K562 (cell line): ENCODE results near the gene IGF2BP1. TPM values are rescaled to one million over a fixed set of nuclear protein-coding genes. Genes with fewer than 3 reads are reported as not detected.

Experiments used
- AFF4 ChIP-seq: sonication (generic); formaldehyde crosslinking; IDR thresholded peaks from 2 replicates; pipeline ENCODE4 v1.8.0; 2023; ENCODE audit warnings: mild to moderate bottlenecking, missing genetic modification reagents
- BRCA1 ChIP-seq, 2 experiments: fragments of 450-650 bp in 1 of 2; sonication (generic) in 1 of 2; formaldehyde crosslinking in 1 of 2; IDR thresholded peaks; 2 replicates each; pipeline versions ENCODE4 v1.5.0 to v1.6.1; 2017 to 2020; ENCODE audit warnings: mild to moderate bottlenecking in 1 of 2, missing genetic modification reagents in 1 of 2
- CEBPB ChIP-seq: fragments of 450-650 bp; IDR thresholded peaks from 2 replicates; pipeline ENCODE4 v1.6.1; 2016; ENCODE audit warnings: missing genetic modification characterization, missing compliant biosample characterization
- CXXC5 ChIP-seq: fragments of 250-450 bp; sonication (Bioruptor Pico); IDR thresholded peaks from 2 replicates; pipeline ENCODE4 v1.8.0; 2022; ENCODE audit warnings: inconsistent platforms, mild to moderate bottlenecking, moderate library complexity
- EGR1 ChIP-seq: fragments of 450-650 bp; conservative IDR thresholded peaks from 2 replicates; pipeline ENCODE4 v1.6.1; 2017; ENCODE audit warnings: mild to moderate bottlenecking
- GABPB2 ChIP-seq: fragments of 250-450 bp; sonication (Bioruptor Pico); conservative IDR thresholded peaks from 2 replicates; pipeline ENCODE4 v1.5.1; 2021; ENCODE audit warnings: mild to moderate bottlenecking
- JUN ChIP-seq, 2 experiments: sonication (generic) in 1 of 2; formaldehyde crosslinking in 1 of 2; IDR thresholded peaks; 2 replicates each; pipeline versions ENCODE4 v1.6.1 to v1.8.0; 2012 to 2022; ENCODE audit warnings: borderline replicate concordance in 2 of 2, mild to moderate bottlenecking in 2 of 2, improper control_type of control experiment in 1 of 2, low read depth in 1 of 2, low read length in 1 of 2, missing genetic modification reagents in 1 of 2
- KAT7 ChIP-seq: sonication (generic); formaldehyde crosslinking; IDR thresholded peaks from 2 replicates; pipeline ENCODE4 v1.8.0; 2022; ENCODE audit warnings: missing genetic modification reagents, mild to moderate bottlenecking, borderline replicate concordance
- L3MBTL2 ChIP-seq: fragments of 450-650 bp; IDR thresholded peaks from 2 replicates; pipeline ENCODE4 v1.6.1; 2016; ENCODE audit warnings: mild to moderate bottlenecking, moderate library complexity
- MBD2 ChIP-seq: sonication (generic); IDR thresholded peaks from 2 replicates; pipeline ENCODE4 v1.6.1; 2016; ENCODE audit warnings: low read depth, borderline replicate concordance
- MCM3 ChIP-seq: fragments of 450-650 bp; IDR thresholded peaks from 2 replicates; pipeline ENCODE4 v1.6.1; 2016
- NFIX ChIP-seq: fragments of 250-450 bp; sonication (Bioruptor Pico); IDR thresholded peaks from 2 replicates; pipeline ENCODE4 v1.4.0; 2020; ENCODE audit warnings: low read depth, mild to moderate bottlenecking, moderate library complexity
- THAP12 ChIP-seq: fragments of 250-450 bp; sonication (Bioruptor Pico); IDR thresholded peaks from 2 replicates; pipeline ENCODE4 v1.9.0; 2021; ENCODE audit warnings: mild to moderate bottlenecking, inconsistent platforms
- VEZF1 ChIP-seq: fragments of 200-800 bp; sonication (Bioruptor generic); IDR thresholded peaks from 2 replicates; pipeline ENCODE4 v1.6.1; 2017; ENCODE audit warnings: missing genetic modification characterization, missing compliant biosample characterization
- XRCC5 ChIP-seq: fragments of 200-400 bp; formaldehyde crosslinking; IDR thresholded peaks from 2 replicates; pipeline ENCODE4 v1.6.1; 2017; ENCODE audit warnings: low read depth, mild to moderate bottlenecking, low read length
- ZBTB49 ChIP-seq: sonication (generic); formaldehyde crosslinking; IDR thresholded peaks from 2 replicates; pipeline ENCODE4 v1.8.0; 2022; ENCODE audit warnings: missing genetic modification reagents, mild to moderate bottlenecking, borderline replicate concordance
- ZNF224 ChIP-seq: sonication (generic); formaldehyde crosslinking; IDR thresholded peaks from 2 replicates; pipeline ENCODE4 v1.8.0; 2022; ENCODE audit warnings: mild to moderate bottlenecking, missing genetic modification reagents
- polyA plus RNA-seq, 8 experiments: library from polyadenylated mRNA; depleted of rRNA in 4 of 8; stranded (reverse) in 5 of 8; unstranded in 3 of 8; fragments of >200 nt; fragmentation: Nextera tagmentation in 2 of 8; fragmentation: Illumina TruSeq in 1 of 8; extraction: Ambion mirVana in 2 of 8; extraction: Trizol in 1 of 8; gene quantifications; 2 replicates each; pipeline versions ENCODE4 v1.2.1 to v1.2.3, GENCODE V29; 2011 to 2014; ENCODE audit warnings: inconsistent platforms in 1 of 8, missing spikeins in 1 of 8
- total RNA-seq, 7 experiments: library from RNA; depleted of rRNA in 6 of 7; stranded (reverse); fragments of >200 nt in 6 of 7; fragmentation: Illumina TruSeq in 2 of 7; extraction: Trizol in 2 of 7; gene quantifications; 2 replicates each; pipeline versions ENCODE4 v1.2.1 to v1.2.3, GENCODE V29; 2011 to 2021; ENCODE audit warnings: low replicate concordance in 1 of 7

The IGF2BP1 gene
- total and polyA plus RNA-seq, 9 of the 15 experiments (the other 6 are each of a cell fraction or from before 2014, with no cell fraction given): 13.0 to 318 (median 53.6) TPM

GRCh38 chr17:48997103-48997826 is at the start of gene IGF2BP1 (continued):
- TF ChIP-seq VEZF1 (CRISPR knock-in tag) (peak; percentile 73), CEBPB (tag) (no peak), L3MBTL2 (no peak), NFIX (no peak), KAT7 (CRISPR knock-in tag) (0 out of 2 replicates have a peak, but pooled peaks have one; percentile 69), ZBTB49 (CRISPR knock-in tag) (no peak), JUN (IDR thresholded peaks at IDR 0.05; ENCODE audit: borderline replicate concordance, low read depth, low read length) (no peak), JUN (CRISPR knock-in tag; IDR thresholded peaks at IDR 0.05; ENCODE audit: borderline replicate concordance) (no peak), AFF4 (CRISPR knock-in tag) (peak; percentile 32; the same call in 1 of the 2 replicates), CXXC5 (CRISPR knock-in tag) (peak; percentile 48; the same call in 1 of the 2 replicates), MBD2 (peak; percentile 50; the same call in 1 of the 2 replicates), ZNF224 (CRISPR knock-in tag) (no peak), XRCC5 (peak; percentile 14; the same call in 1 of the 2 replicates), GABPB2 (CRISPR knock-in tag) (no peak), EGR1 (no peak), THAP12 (CRISPR knock-in tag) (peak; percentile 33; the same call in 1 of the 2 replicates), BRCA1 (IDR thresholded peaks at IDR 0.05) (no peak), BRCA1 (CRISPR knock-in tag; IDR thresholded peaks at IDR 0.05) (no peak), MCM3 (no peak)
